CD4-positive, alpha-beta T cell (primary cell): ENCODE data around the gene XYLT1. TPM values are rescaled to one million over a fixed set of nuclear protein-coding genes. Genes with fewer than 3 reads are reported as not detected.

ENCODE experiments used
- ATAC-seq: fragments of 200-7000 bp; cut with Tn5 transposase; one replicate; pipeline ENCODE4 v1.10.0; 2022; ENCODE audit warnings: mild to moderate bottlenecking; ENCODE audit not compliant: poor library complexity
- CTCF ChIA-PET: fragments of 350-600 bp; sonication (Branson Sonifier 250); formaldehyde crosslinking; loops from one replicate; lab custom pipeline; 2021; ENCODE audit warnings: antibody characterized with exemption, inconsistent platforms; lab: Charles Lee
- POLR2A ChIA-PET: fragments of 350-600 bp; sonication (Branson Sonifier 250); formaldehyde crosslinking; loops from one replicate; lab custom pipeline; 2021; ENCODE audit warnings: antibody characterized with exemption, inconsistent platforms; lab: Charles Lee
- DNase-seq, 14 experiments: peaks; one replicate each; pipeline ENCODE4 v3.0.0-alpha.2; 2013 to 2020; ENCODE audit warnings: mixed read lengths in 2 of 14
- H3K27ac ChIP-seq, 2 donors: one replicate each; pipeline versions ENCODE4 v1.5.1 to v1.7.0; 2013; ENCODE audit warnings: low read length in 2 of 2, low read depth in 1 of 2, mild to moderate bottlenecking in 1 of 2
- H3K27me3 ChIP-seq, 2 experiments: 1 replicate in 1 of 2; 2 replicates in 1 of 2; pipeline versions ENCODE4 v1.6.1 to v1.7.0; 2013; ENCODE audit warnings: low read length in 2 of 2, control low read depth in 1 of 2, mild to moderate bottlenecking in 1 of 2, moderate library complexity in 1 of 2; ENCODE audit not compliant: insufficient read depth in 2 of 2, control insufficient read depth in 1 of 2
- H3K36me3 ChIP-seq: one replicate; pipeline ENCODE4 v1.6.1; 2013; ENCODE audit warnings: low read length, control low read depth; ENCODE audit not compliant: insufficient read depth
- H3K4me1 ChIP-seq: one replicate; pipeline ENCODE4 v1.6.1; 2013; ENCODE audit warnings: low read length, control low read depth; ENCODE audit not compliant: insufficient read depth
- H3K4me3 ChIP-seq: one replicate; pipeline ENCODE4 v1.5.1; 2013; ENCODE audit warnings: mild to moderate bottlenecking, low read length, moderate library complexity
- H3K9me3 ChIP-seq, 2 experiments: 1 replicate in 1 of 2; 2 replicates in 1 of 2; pipeline versions ENCODE4 v1.6.1 to v1.7.0; 2013; ENCODE audit warnings: low read length in 2 of 2, mild to moderate bottlenecking in 2 of 2, control low read depth in 1 of 2, moderate library complexity in 1 of 2; ENCODE audit not compliant: control insufficient read depth in 1 of 2, insufficient read depth in 1 of 2
- H3K27ac Mint-ChIP-seq: one replicate; pipeline ENCODE4 v1.8.0; 2020; ENCODE audit warnings: mixed read lengths
- H3K27me3 Mint-ChIP-seq: one replicate; pipeline ENCODE4 v1.8.0; 2021; ENCODE audit warnings: mixed read lengths
- H3K36me3 Mint-ChIP-seq: one replicate; pipeline ENCODE4 v1.8.0; 2021; ENCODE audit warnings: low read depth, mixed read lengths
- H3K4me1 Mint-ChIP-seq: one replicate; pipeline ENCODE4 v1.8.0; 2021; ENCODE audit warnings: low read depth, mixed read lengths
- H3K4me3 Mint-ChIP-seq: one replicate; pipeline ENCODE4 v1.8.0; 2020; ENCODE audit warnings: mild to moderate bottlenecking, mixed read lengths
- H3K9me3 Mint-ChIP-seq: one replicate; pipeline ENCODE4 v1.8.0; 2020; ENCODE audit warnings: mixed read lengths
- CTCF ChIP-seq: fragments of 200-600 bp; IDR thresholded peaks from one replicate; pipeline ENCODE4 v1.8.0; 2022; ENCODE audit warnings: antibody characterized with exemption, mild to moderate bottlenecking
- intact Hi-C, 2 experiments: fragments of 100-400 bp; cut with DNase I in 1 of 2; cut with micrococcal nuclease in 1 of 2; formaldehyde crosslinking; loops; one replicate each; pipeline versions ENCODE4 v1.15.1 to v1.9.0; 2023 to 2025; cut with DNase I, micrococcal nuclease
- total RNA-seq, 174 experiments: library from RNA in 2 of 174; stranded (reverse) in 2 of 174; gene quantifications; one replicate each; pipeline ENCODE4 v1.2.3 and lab custom pipeline; 2021 to 2026

Gene XYLT1
- total RNA-seq, 2 experiments from 2014 or later, result 26.0 to 27.1 TPM

GRCh38 chr16:17126156-17126555 lies 344.6 kb downstream of the XYLT1 start:
- no peak overlapping the region for H3K27ac ChIP-seq
- no peaks in the 10 kb centered on the region for H3K27me3 ChIP-seq
- no peak for TF ChIP-seq CTCF
- CTCF ChIA-PET, result no interaction called here
- peaks cover 5% of the 10 kb centered on the region for H3K4me1 ChIP-seq
- Mint-ChIP-seq H3K27me3 (no peaks in the 10 kb centered on the region), H3K36me3 (peaks cover 90% of the 10 kb centered on the region), H3K4me1 (peaks cover 8% of the 10 kb centered on the region), H3K9me3 (no peaks in the 10 kb centered on the region), H3K4me3 (no peak overlapping the region), H3K27ac (no peak overlapping the region)
- no peak for ATAC-seq
- no peaks in the 10 kb centered on the region for H3K9me3 ChIP-seq
- POLR2A ChIA-PET, result no interaction called here
- H3K4me3 ChIP-seq, result no peak overlapping the region
- intact Hi-C loops, result no loop called here
- DNase-seq, result no peak
- H3K36me3 ChIP-seq, result peaks cover 42% of the 10 kb centered on the region

- intact Hi-C loops, result no loop called here
- no peak overlapping the region for H3K27ac Mint-ChIP-seq
- DNase-seq (no peak), ATAC-seq (no peak)
- no peaks in the 10 kb centered on the region for H3K9me3 Mint-ChIP-seq
- no peak for TF ChIP-seq CTCF
- H3K4me1 Mint-ChIP-seq, result peaks cover 3% of the 10 kb centered on the region
- H3K27ac ChIP-seq, result no peak overlapping the region
- no peaks in the 10 kb centered on the region for H3K27me3 Mint-ChIP-seq
- no peaks in the 10 kb centered on the region for H3K9me3 ChIP-seq
- peaks cover 85% of the 10 kb centered on the region for H3K36me3 Mint-ChIP-seq
- H3K4me3 Mint-ChIP-seq, result no peak overlapping the region
- H3K4me1 ChIP-seq, result peaks cover 1% of the 10 kb centered on the region
- ChIA-PET POLR2A (no interaction called here), CTCF (no interaction called here)
- H3K27me3 ChIP-seq, result no peaks in the 10 kb centered on the region
- H3K4me3 ChIP-seq, result no peak overlapping the region
- peaks cover 45% of the 10 kb centered on the region for H3K36me3 ChIP-seq
These were observed 345.1 kb downstream of the XYLT1 start for GRCh38 chr16:17125671-17126070.

GRCh38 chr16:17117906-17118577 lies 352.7 kb downstream of the XYLT1 start:
- H3K4me1 ChIP-seq, result no peaks in the 10 kb centered on the region
- no peak overlapping the region for H3K4me3 ChIP-seq
- ChIA-PET POLR2A (interaction anchor here (0.6 kb wide), 1 partner anchor 69 kb away, joined by 3 read pairs; no protein-coding TSS in a partner anchor), CTCF (no interaction called here)
- Mint-ChIP-seq H3K4me1 (no peaks in the 10 kb centered on the region), H3K27me3 (no peaks in the 10 kb centered on the region), H3K4me3 (no peak overlapping the region), H3K27ac (no peak overlapping the region), H3K36me3 (peaks cover 63% of the 10 kb centered on the region), H3K9me3 (no peaks in the 10 kb centered on the region)
- ATAC-seq (no peak), DNase-seq (no peak)
- H3K27me3 ChIP-seq, result no peaks in the 10 kb centered on the region
- H3K36me3 ChIP-seq, result peaks cover 34% of the 10 kb centered on the region
- H3K27ac ChIP-seq, result no peak overlapping the region
- intact Hi-C loops, result loop anchor here in 1 of 2 experiments (5.0 kb wide), 1 partner anchor 51 kb away; no protein-coding TSS in a partner anchor
- no peaks in the 10 kb centered on the region for H3K9me3 ChIP-seq
- no peak for TF ChIP-seq CTCF
